BLaER1 (cell line): ENCODE data around the gene RDH8.

Experiments used
- H3K27ac ChIP-seq: shearing (Covaris generic); formaldehyde crosslinking; 2 replicates; pipeline ENCODE4 v1.8.1; 2022
- H3K27me3 ChIP-seq: shearing (Covaris generic); formaldehyde crosslinking; 2 replicates; pipeline ENCODE4 v1.8.1; 2022
- H3K36me3 ChIP-seq: shearing (Covaris generic); formaldehyde crosslinking; 2 replicates; pipeline ENCODE4 v1.8.1; 2022
- H3K4me1 ChIP-seq: shearing (Covaris generic); formaldehyde crosslinking; 2 replicates; pipeline ENCODE4 v1.8.1; 2022
- H3K4me2 ChIP-seq: shearing (Covaris generic); formaldehyde crosslinking; 2 replicates; pipeline ENCODE4 v1.8.1; 2022
- H3K4me3 ChIP-seq: shearing (Covaris generic); formaldehyde crosslinking; 2 replicates; pipeline ENCODE4 v1.8.1; 2022
- H3K9ac ChIP-seq: shearing (Covaris generic); formaldehyde crosslinking; 2 replicates; pipeline ENCODE4 v1.8.1; 2022
- H3K9me3 ChIP-seq: shearing (Covaris generic); formaldehyde crosslinking; 2 replicates; pipeline ENCODE4 v1.8.1; 2022
- H4K20me1 ChIP-seq: shearing (Covaris generic); formaldehyde crosslinking; 2 replicates; pipeline ENCODE4 v1.8.1; 2022
- Cebpa-rat ChIP-seq: shearing (Covaris generic); IDR thresholded peaks from 2 replicates; pipeline ENCODE4 v1.8.1; 2022

Gene RDH8

GRCh38 chr19:10027158-10027997, 14.1 kb downstream of the RDH8 start:
- peak overlapping the region; percentile 25; the same call in 1 of the 2 replicates for H3K4me3 ChIP-seq

GRCh38 chr19:10033614-10034013, 20.3 kb downstream of the RDH8 start:
- Histone ChIP-seq H4K20me1 (no peaks in the 10 kb centered on the region), H3K9me3 (no peaks in the 10 kb centered on the region), H3K27ac (no peak overlapping the region), H3K4me1 (no peaks in the 10 kb centered on the region), H3K27me3 (no peaks in the 10 kb centered on the region), H3K36me3 (no peaks in the 10 kb centered on the region), H3K4me3 (no peak overlapping the region), H3K9ac (no peak overlapping the region), H3K4me2 (no peak overlapping the region)
- no peak for TF ChIP-seq Cebpa-rat

More at GRCh38 chr19:10027158-10027997, 14.1 kb downstream of the RDH8 start:
- H3K4me2 ChIP-seq = peak overlapping the region; percentile 73
- no peaks in the 10 kb centered on the region for H3K9me3 ChIP-seq
- H3K9ac ChIP-seq = no peak overlapping the region
- H3K27ac ChIP-seq = no peak overlapping the region
- no peak for TF ChIP-seq Cebpa-rat
- no peaks in the 10 kb centered on the region for H4K20me1 ChIP-seq
- no peaks in the 10 kb centered on the region for H3K36me3 ChIP-seq
- H3K4me1 ChIP-seq = peaks cover 12% of the 10 kb centered on the region
- no peaks in the 10 kb centered on the region for H3K27me3 ChIP-seq

GRCh38 chr19:10036601-10037071, 23.4 kb downstream of the RDH8 start:
- Histone ChIP-seq H3K36me3 (no peaks in the 10 kb centered on the region), H3K4me2 (no peak overlapping the region), H3K9ac (no peak overlapping the region), H3K9me3 (no peaks in the 10 kb centered on the region), H3K27ac (no peak overlapping the region), H3K27me3 (no peaks in the 10 kb centered on the region), H4K20me1 (no peaks in the 10 kb centered on the region), H3K4me3 (no peak overlapping the region), H3K4me1 (no peaks in the 10 kb centered on the region)
- no peak for TF ChIP-seq Cebpa-rat

- no peak overlapping the region for H3K9ac ChIP-seq
- H3K9me3 ChIP-seq = no peaks in the 10 kb centered on the region
- TF ChIP-seq Cebpa-rat = no peak
- no peak overlapping the region for H3K4me2 ChIP-seq
- H4K20me1 ChIP-seq = no peaks in the 10 kb centered on the region
- H3K27me3 ChIP-seq = no peaks in the 10 kb centered on the region
- no peaks in the 10 kb centered on the region for H3K4me1 ChIP-seq
- H3K4me3 ChIP-seq = no peak overlapping the region
- H3K27ac ChIP-seq = no peak overlapping the region
- H3K36me3 ChIP-seq = no peaks in the 10 kb centered on the region
Measured at GRCh38 chr19:10037367-10037766, 24.1 kb downstream of the RDH8 start.

GRCh38 chr19:10037809-10038208, 24.5 kb downstream of the RDH8 start:
- H3K4me3 ChIP-seq = no peak overlapping the region
- TF ChIP-seq Cebpa-rat = no peak
- H3K4me1 ChIP-seq = no peaks in the 10 kb centered on the region
- H3K36me3 ChIP-seq = no peaks in the 10 kb centered on the region
- H3K9me3 ChIP-seq = no peaks in the 10 kb centered on the region
- H3K27me3 ChIP-seq = no peaks in the 10 kb centered on the region
- no peak overlapping the region for H3K27ac ChIP-seq
- H4K20me1 ChIP-seq = no peaks in the 10 kb centered on the region
- H3K9ac ChIP-seq = no peak overlapping the region
- H3K4me2 ChIP-seq = no peak overlapping the region

- no peak overlapping the region for H3K4me2 ChIP-seq
- H3K4me3 ChIP-seq = no peak overlapping the region
- H3K9me3 ChIP-seq = no peaks in the 10 kb centered on the region
- no peaks in the 10 kb centered on the region for H4K20me1 ChIP-seq
- no peaks in the 10 kb centered on the region for H3K36me3 ChIP-seq
- no peaks in the 10 kb centered on the region for H3K27me3 ChIP-seq
- no peak overlapping the region for H3K9ac ChIP-seq
- peaks cover 14% of the 10 kb centered on the region; the same call in 1 of the 2 replicates for H3K4me1 ChIP-seq
- H3K27ac ChIP-seq = no peak overlapping the region
- TF ChIP-seq Cebpa-rat = no peak
Measured at GRCh38 chr19:10043286-10043927, 30.1 kb downstream of the RDH8 start.

- no peak overlapping the region for H3K27ac ChIP-seq
- no peaks in the 10 kb centered on the region for H4K20me1 ChIP-seq
- H3K4me2 ChIP-seq = no peak overlapping the region
- H3K9ac ChIP-seq = no peak overlapping the region
- no peak overlapping the region for H3K4me3 ChIP-seq
- no peaks in the 10 kb centered on the region for H3K36me3 ChIP-seq
- H3K27me3 ChIP-seq = no peaks in the 10 kb centered on the region
- no peaks in the 10 kb centered on the region for H3K9me3 ChIP-seq
- H3K4me1 ChIP-seq = peaks cover 18% of the 10 kb centered on the region; the same call in 1 of the 2 replicates
- no peak for TF ChIP-seq Cebpa-rat
Measured at GRCh38 chr19:10044390-10044789, 31.1 kb downstream of the RDH8 start.

GRCh38 chr19:10045371-10045770, 32.1 kb downstream of the RDH8 start:
- no peak overlapping the region for H3K4me2 ChIP-seq

GRCh38 chr19:10049626-10050025, 36.3 kb downstream of the RDH8 start:
- no peaks in the 10 kb centered on the region for H3K36me3 ChIP-seq
- H3K9ac ChIP-seq = no peak overlapping the region
- no peaks in the 10 kb centered on the region for H3K27me3 ChIP-seq
- H3K4me1 ChIP-seq = peaks cover 23% of the 10 kb centered on the region
- no peak for TF ChIP-seq Cebpa-rat
- no peak overlapping the region for H3K4me2 ChIP-seq
- H3K4me3 ChIP-seq = no peak overlapping the region
- H4K20me1 ChIP-seq = no peaks in the 10 kb centered on the region
- no peak overlapping the region for H3K27ac ChIP-seq
- no peaks in the 10 kb centered on the region for H3K9me3 ChIP-seq

More at GRCh38 chr19:10045371-10045770, 32.1 kb downstream of the RDH8 start:
- Histone ChIP-seq H4K20me1 (no peaks in the 10 kb centered on the region), H3K9ac (no peak overlapping the region), H3K36me3 (no peaks in the 10 kb centered on the region), H3K27ac (no peak overlapping the region), H3K4me1 (peaks cover 23% of the 10 kb centered on the region), H3K4me3 (no peak overlapping the region), H3K9me3 (no peaks in the 10 kb centered on the region), H3K27me3 (no peaks in the 10 kb centered on the region)
- TF ChIP-seq Cebpa-rat = no peak

- Histone ChIP-seq H3K27ac (no peak overlapping the region), H3K9ac (no peak overlapping the region), H3K9me3 (no peaks in the 10 kb centered on the region), H3K4me2 (no peak overlapping the region), H3K4me3 (no peak overlapping the region), H3K4me1 (peaks cover 16% of the 10 kb centered on the region), H3K36me3 (no peaks in the 10 kb centered on the region), H4K20me1 (no peaks in the 10 kb centered on the region), H3K27me3 (no peaks in the 10 kb centered on the region)
- no peak for TF ChIP-seq Cebpa-rat
Measured at GRCh38 chr19:10052602-10053360, 39.5 kb downstream of the RDH8 start.
